ENCODE measurements around the gene SLC66A2. TPM values are rescaled to one million over a fixed set of nuclear protein-coding genes. Genes with fewer than 3 reads are reported as not detected.

Gene SLC66A2
- total RNA-seq, 1 donor: 23.3 TPM

- TF ChIP-seq CTCF (IDR thresholded peaks at IDR 0.05; ENCODE audit: insufficient read depth, low read depth, low read length): no peak
- no peak for DNase-seq (ENCODE audit: low read depth)
- no peak overlapping the region for H3K4me3 ChIP-seq (ENCODE audit: low read depth, low read length)
These were observed 29.2 kb downstream of the SLC66A2 start for GRCh38 chr18:79921984-79922965.

- TF ChIP-seq CTCF (IDR thresholded peaks at IDR 0.05; ENCODE audit: insufficient read depth, low read depth, low read length): no peak
- DNase-seq (ENCODE audit: low read depth): no peak
- H3K4me3 ChIP-seq (ENCODE audit: low read depth, low read length): no peak overlapping the region
These were observed 32.4 kb downstream of the SLC66A2 start for GRCh38 chr18:79919089-79919488.

GRCh38 chr18:79918615-79919011, 32.8 kb downstream of the SLC66A2 start:
- no peak for DNase-seq (ENCODE audit: low read depth)
- no peak for TF ChIP-seq CTCF (IDR thresholded peaks at IDR 0.05; ENCODE audit: insufficient read depth, low read depth, low read length)
- H3K4me3 ChIP-seq (ENCODE audit: low read depth, low read length): no peak overlapping the region

GRCh38 chr18:79917853-79918614, 33.4 kb downstream of the SLC66A2 start:
- DNase-seq (ENCODE audit: low read depth): no peak
- H3K4me3 ChIP-seq (ENCODE audit: low read depth, low read length): no peak overlapping the region
- TF ChIP-seq CTCF (IDR thresholded peaks at IDR 0.05; ENCODE audit: insufficient read depth, low read depth, low read length): no peak

- DNase-seq (ENCODE audit: low read depth): no peak
- no peak for TF ChIP-seq CTCF (IDR thresholded peaks at IDR 0.05; ENCODE audit: insufficient read depth, low read depth, low read length)
- no peak overlapping the region for H3K4me3 ChIP-seq (ENCODE audit: low read depth, low read length)
These were observed 34.1 kb downstream of the SLC66A2 start for GRCh38 chr18:79917169-79917852.

- DNase-seq (ENCODE audit: low read depth): no peak
- no peak for TF ChIP-seq CTCF (IDR thresholded peaks at IDR 0.05; ENCODE audit: insufficient read depth, low read depth, low read length)
- no peak overlapping the region for H3K4me3 ChIP-seq (ENCODE audit: low read depth, low read length)
These were observed 34.8 kb downstream of the SLC66A2 start for GRCh38 chr18:79916546-79917168.

Data from fibroblast of villous mesenchyme (primary cell).